Stimulated activated CD4-positive, alpha-beta T cell treated with anti-CD3 and anti-CD28 coated beads, Interleukin-2, amount 100 ng/mL, for 24 hours (primary cell): ENCODE measurements around the gene FGF5.
A peak's percentile ranks its signal among the peaks of the same experiment; 100 is the strongest.
"Not testable (repeated sequence)": the region's sequence is repeated elsewhere in the genome, so short reads cannot be mapped to it uniquely, and the experiment has no call there.

Source experiments
- DNase-seq, 2 donors: peaks; one replicate each; pipeline ENCODE4 v3.0.0-alpha.2; 2020

The FGF5 gene, protein sequence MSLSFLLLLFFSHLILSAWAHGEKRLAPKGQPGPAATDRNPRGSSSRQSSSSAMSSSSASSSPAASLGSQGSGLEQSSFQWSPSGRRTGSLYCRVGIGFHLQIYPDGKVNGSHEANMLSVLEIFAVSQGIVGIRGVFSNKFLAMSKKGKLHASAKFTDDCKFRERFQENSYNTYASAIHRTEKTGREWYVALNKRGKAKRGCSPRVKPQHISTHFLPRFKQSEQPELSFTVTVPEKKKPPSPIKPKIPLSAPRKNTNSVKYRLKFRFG

DNA sequence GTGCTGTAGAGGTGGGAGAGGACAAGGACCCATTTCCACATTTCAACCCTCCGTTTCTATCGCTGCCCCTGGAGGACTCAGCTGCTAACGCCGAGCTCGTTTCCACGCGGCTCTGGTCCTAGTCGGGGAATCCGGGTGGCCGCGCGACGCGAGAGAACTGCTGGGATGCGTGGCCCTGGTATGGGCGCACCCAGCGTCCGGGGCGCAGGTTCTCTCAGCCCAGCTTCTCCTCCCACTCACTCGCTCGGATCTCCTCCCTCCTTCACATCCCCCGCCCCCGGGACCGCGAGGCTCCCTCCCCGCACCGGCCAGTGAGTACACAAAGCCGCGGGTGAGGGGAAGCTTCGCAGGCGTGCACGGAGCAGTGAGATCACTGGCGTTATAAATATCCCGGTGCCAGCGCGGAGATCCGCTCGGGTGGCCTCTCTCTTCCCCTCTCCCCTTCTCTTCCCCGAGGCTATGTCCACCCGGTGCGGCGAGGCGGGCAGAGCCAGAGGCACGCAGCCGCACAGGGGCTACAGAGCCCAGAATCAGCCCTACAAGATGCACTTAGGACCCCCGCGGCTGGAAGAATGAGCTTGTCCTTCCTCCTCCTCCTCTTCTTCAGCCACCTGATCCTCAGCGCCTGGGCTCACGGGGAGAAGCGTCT is at the start of gene FGF5:
Gene FGF5, plus strand, starts transcription at position 412 of the 649 bp plus-strand sequence. Its CDS starts 161 bp downstream, at position 573.
- peak in 1 of 2 donors; percentile 53 for DNase-seq

DNA sequence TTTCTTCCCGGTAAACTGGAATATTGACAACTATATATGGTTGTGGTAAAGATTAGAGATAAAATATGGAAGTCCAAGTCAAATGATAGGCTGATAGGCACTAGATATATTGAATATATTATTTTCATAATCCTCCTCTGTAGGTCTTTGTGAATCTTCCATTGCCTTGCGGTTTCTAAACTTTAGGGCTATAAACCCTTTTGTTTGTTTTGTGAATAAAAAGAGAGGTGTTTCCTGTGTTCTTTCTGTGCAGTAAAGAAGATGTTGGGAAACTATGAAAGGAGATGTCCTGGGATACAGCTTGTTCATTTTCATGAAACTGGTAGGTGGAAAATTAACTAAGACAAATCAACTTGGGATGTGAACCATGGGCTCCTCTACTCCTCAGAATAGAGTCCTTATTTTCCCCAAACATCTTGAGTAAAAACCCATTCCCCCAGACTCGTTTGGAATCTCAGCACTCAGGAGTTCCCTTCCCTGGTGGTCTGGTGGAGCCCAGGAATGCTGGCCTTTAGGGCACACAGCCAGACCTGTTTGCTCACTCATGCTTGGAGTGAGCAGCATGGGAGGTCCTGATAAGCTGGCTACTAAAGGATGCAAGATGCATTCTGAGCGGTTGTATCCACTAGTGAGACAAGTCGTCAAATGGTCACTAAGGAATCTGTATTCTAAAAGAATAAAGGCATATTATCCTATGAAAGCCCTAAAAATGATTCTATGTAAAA is 47.0 kb upstream of the FGF5 start:
- DNase-seq = no peak

- DNase-seq = no peak
Observed at GRCh38 chr4:80220711-80221110, 45.8 kb upstream of the FGF5 start.

DNA sequence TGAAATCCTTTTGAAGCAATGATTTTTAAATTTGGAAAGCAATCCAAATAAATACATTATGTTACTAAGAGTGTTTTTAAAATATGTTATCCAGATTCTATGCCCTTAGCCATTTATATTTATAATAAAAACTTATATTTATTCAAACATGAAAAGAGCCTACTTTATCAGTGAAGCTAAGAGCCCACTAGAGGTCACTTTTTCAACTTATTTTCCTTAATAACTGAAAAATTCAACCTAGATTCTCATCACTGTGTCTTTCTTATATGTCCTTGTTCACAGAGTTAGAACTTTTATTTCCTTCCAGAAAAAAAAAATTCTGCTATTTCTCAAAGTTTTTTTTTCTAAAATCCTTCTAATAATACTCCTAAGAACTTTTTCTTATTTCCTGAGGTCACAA is 45.3 kb upstream of the FGF5 start:
- no peak for DNase-seq

DNA sequence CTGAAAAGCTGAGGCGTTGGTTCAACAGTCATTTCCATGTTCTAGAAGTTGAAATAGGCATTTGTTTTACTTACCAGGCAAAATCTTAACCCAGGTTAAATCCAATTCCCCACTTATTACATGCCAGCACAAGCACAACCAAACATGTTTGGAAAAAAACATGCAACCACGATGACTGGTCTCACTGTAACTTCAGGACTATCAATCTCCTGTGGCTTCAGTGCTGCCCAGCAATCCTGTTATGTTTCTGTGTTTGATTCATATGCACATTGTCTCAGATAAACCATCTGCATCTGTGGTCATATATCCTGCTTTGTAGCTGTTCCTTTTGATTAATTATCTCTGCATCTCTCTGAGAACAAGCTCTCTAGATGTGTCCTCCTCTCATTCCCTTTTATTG is 40.9 kb upstream of the FGF5 start:
- DNase-seq = no peak

- DNase-seq = no peak
Observed at GRCh38 chr4:80226094-80226493, 40.4 kb upstream of the FGF5 start.

- DNase-seq = no peak
Observed at GRCh38 chr4:80228460-80228859, 38.0 kb upstream of the FGF5 start.

GRCh38 chr4:80229128-80229527 is 37.3 kb upstream of the FGF5 start:
- DNase-seq = no peak

- no peak for DNase-seq
Observed at GRCh38 chr4:80229590-80229989, 36.9 kb upstream of the FGF5 start.

GRCh38 chr4:80231180-80231579 is 35.3 kb upstream of the FGF5 start:
- no peak for DNase-seq

DNA sequence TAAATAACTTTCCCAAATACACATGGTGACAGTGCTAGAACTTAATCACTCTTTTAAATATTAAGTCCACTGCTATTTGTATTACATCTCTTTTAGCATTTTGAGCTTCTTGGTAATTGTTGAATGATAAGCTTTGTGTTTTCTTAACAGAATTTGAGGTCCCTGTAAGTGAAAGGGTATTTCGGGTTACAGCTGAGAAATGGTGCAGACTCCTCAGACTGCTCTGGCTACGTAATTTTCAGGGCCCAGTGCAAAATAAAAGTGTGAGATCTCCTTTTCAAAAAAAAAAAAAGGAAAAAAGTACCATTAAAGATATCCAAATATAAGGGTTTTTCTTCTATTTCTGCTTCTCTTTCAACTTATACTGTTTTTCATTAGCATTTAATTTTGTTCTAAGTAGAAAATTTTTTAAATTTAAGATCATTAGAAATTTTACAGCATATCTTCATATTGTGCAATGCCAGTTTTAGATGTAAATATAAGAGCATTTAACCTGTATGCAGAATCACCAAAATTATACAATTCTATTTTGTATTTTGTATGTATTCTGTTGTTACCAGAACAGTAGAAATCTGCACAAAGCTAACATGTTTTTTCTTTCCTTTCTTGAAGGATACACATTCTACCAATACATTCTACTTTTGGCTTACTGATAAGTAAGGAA is 33.6 kb upstream of the FGF5 start:
- no peak for DNase-seq

DNA sequence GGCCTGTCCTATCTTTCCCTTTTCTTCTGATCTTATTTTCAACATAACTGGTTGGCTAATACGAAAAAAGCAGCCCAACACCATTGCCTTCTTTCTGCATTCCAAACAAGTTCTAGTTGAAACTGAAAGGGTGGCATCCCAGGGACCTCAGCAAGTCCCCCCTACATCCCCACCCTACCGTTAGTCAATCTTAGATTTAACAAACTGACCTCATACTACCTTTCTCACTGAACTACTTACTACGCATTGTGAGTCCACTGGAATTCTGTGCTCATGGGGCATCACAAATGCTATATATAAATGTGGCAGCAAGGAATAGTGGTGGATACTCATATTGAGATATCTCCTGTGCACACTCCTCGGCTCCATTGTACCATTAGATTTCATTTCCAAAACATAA is 33.1 kb upstream of the FGF5 start:
- no peak for DNase-seq

GRCh38 chr4:80235451-80235850 is 31.0 kb upstream of the FGF5 start:
- DNase-seq = no peak

GRCh38 chr4:80237992-80238391 is 28.5 kb upstream of the FGF5 start:
- no peak for DNase-seq

- no peak for DNase-seq
Observed at GRCh38 chr4:80239480-80240150, 26.8 kb upstream of the FGF5 start.

- DNase-seq = no peak
Observed at GRCh38 chr4:80240976-80241375, 25.5 kb upstream of the FGF5 start.

- DNase-seq = no peak
Observed at GRCh38 chr4:80243274-80244018, 23.0 kb upstream of the FGF5 start.

DNA sequence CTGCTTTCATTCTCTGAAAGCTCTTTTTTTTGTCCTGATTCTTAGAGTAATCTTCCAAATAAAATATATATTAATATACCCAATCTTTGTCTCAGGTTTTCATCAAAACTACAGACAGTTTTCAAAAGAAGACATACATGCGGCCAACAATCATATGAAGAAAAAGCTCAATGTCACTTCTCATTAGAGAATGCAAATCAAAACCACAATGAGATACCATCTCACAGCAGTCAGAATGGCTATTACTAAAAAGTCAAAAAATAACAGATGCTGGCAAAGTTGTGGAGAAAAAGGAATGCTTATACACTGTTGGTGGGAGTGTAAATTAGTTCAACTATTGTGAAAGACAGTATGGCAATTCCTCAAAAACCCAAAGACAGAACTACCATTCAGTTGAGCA is 19.0 kb upstream of the FGF5 start:
- DNase-seq = not testable (repeated sequence)

GRCh38 chr4:80249144-80249543 is 17.3 kb upstream of the FGF5 start:
- no peak for DNase-seq

GRCh38 chr4:80252427-80252826 is 14.0 kb upstream of the FGF5 start:
- DNase-seq = no peak

GRCh38 chr4:80252953-80253352 is 13.5 kb upstream of the FGF5 start:
- DNase-seq = no peak

GRCh38 chr4:80253510-80253909 is 13.0 kb upstream of the FGF5 start:
- no peak for DNase-seq
